CMK (cell line): ENCODE data around the gene TMEM170B.

Experiments used
- DNase-seq: peaks from one replicate; pipeline ENCODE4 v3.0.0-alpha.2; 2010; ENCODE audit warnings: low read depth

Gene TMEM170B

DNA sequence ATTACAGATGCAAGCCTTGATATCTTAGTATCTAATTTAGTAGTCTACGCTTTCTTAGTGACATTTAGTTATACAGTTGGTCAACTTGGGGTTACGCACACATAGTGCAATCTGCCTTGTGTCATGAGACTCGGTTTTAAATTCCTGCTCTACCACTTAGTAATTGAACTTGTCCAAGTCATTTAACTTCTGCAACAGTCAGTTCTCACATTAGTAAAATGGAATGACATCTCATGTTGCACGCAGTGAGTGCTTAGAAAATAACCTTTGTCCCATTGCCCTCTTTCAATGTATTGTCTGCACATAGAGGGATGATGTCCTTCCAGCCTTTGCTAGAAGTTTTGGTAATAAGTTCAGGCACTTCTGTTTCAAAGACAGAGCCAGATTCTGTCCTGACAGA, 48.6 kb downstream of the TMEM170B start:
- DNase-seq = no peak

- DNase-seq = no peak
These were observed 49.0 kb downstream of the TMEM170B start for GRCh38 chr6:11586536-11586935.

DNA sequence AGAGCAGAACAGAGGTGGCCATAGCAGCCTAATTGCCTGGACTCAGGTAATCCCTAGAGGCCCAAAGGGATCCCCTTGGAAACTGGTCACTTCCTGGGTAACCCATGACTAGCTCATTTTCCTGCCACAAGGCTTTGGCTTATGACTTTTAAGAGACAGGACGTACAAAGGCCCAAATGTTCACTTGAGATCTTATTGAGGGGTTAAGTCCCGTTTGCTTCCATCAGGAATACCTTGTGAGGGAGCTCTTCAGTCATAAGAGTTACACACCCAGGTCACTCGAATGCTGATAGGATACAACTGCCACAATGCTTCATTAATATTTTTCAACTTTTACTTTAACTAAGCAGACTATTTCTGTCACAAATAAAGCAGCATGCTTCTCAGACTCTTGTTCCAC, 51.7 kb downstream of the TMEM170B start:
- DNase-seq = no peak

GRCh38 chr6:11592294-11592906, 54.9 kb downstream of the TMEM170B start:
- DNase-seq = no peak

- no peak for DNase-seq
These were observed 55.5 kb downstream of the TMEM170B start for GRCh38 chr6:11593096-11593495.

DNA sequence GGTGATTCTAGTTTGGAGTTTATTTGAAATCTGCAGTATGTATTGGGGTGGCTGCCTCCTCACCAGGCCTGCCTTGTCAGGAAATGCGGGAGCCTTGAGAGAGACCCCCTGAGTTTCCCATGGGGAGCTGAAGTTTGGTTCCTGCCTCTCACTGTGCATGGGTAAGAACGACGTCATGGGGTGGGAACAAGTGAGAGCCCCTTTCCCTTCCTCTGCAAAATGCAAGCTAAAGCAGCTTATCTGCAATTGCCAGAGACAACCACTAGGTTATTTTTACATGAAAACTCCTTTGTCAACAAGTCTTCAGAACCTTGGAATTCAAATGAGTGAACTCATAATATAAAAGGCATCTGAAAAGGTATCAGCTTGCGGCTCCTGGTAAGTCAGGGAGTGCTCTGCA, 58.4 kb downstream of the TMEM170B start:
- DNase-seq = peak; percentile 8

DNA sequence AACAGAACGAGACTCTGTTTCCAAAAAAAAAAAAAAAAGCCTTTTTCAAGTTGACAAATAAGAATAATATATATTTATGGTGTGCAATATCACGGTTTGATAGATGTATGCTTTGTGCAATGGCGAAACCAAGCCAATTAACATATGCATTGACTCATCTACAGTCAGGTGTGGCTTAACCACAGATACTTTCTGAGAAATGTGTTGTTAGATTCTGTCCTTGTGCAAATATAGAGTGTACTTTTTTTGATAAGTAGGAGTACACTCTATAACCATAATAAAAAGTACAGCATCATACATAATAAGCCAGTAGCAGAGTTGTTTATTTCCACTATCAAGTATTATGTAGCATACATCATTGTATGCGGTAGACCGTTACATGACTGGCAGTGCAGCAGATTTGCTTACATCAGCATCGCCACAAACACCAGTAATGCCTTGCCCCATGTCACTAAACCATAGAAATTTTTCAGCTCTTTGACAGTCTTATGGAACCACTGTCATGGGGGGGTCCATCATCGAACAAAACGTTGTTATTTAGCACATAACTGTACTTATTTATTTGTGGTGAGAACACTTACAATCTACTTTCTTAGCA, 59.2 kb downstream of the TMEM170B start:
- no peak for DNase-seq

GRCh38 chr6:11598687-11599086, 61.1 kb downstream of the TMEM170B start:
- DNase-seq = no peak

- DNase-seq = no peak
These were observed 62.7 kb downstream of the TMEM170B start for GRCh38 chr6:11600251-11600650.

DNA sequence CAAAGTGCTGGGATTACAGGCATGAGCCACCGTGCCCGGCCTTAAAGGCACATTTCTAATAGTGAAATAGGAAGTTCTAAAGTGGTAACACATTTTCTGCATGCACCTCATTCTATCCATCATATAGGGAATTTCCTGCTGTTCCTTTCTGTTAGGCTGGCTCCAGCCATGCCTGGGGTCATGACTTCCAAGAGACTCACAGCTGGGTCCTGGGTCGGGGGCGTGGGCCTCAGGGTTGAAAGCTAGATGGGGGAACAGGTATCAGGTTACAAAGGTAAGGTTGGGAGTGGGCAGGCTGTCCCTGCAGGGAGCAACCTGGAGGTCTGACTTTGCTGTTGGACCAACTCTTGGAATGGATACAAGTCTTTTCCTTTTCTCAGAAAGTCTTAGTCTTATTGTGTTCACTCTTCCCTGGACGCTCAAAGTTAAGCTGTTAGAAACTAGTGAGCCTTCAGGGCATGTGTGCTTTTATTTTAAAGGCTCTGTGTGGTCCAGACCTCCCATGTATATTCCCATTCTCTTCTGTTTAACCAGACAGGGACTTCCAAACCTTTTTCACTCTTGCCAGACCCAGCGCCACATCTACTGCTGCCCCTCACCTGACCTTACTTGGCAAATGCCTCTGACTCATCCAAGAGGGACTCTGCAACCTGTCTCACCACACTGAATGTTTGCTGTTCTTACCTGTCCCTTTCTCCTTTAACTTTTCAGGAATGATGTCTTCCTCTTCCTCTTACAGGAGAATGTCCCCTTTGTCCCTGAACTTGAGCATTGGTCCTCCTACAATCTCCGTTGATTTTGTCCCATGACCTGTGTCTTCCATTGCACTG, 64.4 kb downstream of the TMEM170B start:
- DNase-seq = no peak

GRCh38 chr6:11604215-11604614, 66.7 kb downstream of the TMEM170B start:
- peak; percentile 9 for DNase-seq

GRCh38 chr6:11604836-11605506, 67.4 kb downstream of the TMEM170B start:
- DNase-seq = no peak

DNA sequence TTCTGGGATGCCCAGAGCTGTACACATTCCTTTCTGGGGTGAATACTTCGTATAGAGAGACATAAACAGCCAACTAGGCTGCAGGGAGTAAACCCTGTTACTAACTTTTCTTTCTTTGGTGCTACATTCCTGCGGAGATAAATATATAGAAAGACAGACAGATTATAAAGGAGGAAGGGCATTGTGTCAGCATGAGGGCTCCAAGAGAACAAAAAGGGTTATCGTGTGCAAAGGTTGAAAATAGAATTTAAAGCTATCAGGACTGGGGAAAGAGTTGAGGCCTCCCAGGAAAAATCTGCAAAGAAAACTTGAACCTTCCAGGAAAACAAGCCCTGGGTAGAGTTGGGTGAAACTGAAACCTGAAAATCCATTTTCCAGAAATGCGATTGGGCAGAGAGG, 68.0 kb downstream of the TMEM170B start:
- no peak for DNase-seq

DNA sequence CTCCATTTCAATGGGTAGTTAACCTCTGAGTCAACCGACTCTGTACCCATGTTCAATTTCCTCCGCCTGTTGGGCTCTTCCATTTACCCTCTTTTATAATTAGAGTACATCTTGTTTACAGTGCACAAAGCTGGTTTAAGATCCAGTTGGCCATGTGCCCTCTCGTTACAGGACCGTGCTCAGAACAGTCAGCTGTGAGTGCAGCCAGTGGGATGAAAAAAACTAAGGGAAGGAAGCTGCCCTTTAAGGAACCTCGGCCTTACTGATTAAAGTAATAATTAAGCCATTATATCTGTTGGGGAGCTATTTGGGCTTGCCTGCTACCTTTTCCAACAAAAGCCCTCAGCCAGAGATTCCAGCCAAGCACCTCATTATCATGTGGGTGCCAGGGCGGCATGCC, 68.8 kb downstream of the TMEM170B start:
- DNase-seq = no peak

DNA sequence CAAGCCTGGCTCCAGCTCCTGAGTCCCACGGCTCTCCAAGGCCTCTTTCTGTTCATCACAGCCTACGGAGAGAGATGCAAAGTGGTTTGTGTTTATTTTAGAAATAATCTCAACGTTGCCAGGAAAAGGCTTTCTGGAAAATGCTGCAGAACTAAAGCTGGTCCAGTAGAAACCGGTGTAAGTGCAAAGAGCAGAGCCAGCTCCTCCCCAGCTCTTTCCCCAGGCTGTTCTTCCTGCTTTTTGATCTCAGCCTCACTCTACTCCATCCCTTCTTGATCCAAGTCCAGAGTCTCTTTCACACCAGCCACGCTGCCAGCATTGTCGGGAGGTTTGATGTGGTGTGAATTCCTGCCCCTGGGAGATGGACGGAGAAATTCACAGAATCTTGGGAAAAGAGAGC, 69.8 kb downstream of the TMEM170B start:
- no peak for DNase-seq

DNA sequence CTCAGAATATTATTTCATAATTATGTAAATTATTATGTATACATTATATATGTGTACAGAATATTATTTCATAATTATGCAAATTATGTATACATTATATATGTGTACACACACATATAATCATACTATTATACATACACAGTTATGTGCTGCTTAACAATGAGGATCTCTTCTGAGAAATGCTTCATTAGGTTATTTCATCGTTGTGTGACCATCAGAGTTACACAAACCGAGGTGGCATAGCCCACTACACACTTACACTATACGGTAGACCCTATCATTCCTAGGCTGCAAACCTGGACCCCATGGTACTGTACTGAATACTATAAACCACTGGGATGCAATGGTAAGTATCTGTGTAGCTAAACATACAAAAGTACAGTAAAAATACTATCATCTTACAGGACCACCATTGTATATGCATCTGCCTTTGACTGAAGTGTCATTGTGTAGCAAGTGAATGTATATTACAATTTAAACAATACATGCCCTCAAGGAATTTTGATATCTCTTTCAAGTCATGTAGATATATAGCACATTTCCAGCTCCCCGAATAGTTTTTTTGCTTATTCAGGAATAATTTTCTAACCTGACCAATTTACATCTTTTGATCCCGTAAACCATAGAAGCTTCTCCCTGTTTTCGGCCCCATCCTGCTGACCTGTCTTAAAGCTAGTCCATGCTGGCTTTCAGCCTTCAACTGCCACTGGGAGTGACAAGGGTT, 71.2 kb downstream of the TMEM170B start:
- no peak for DNase-seq

DNA sequence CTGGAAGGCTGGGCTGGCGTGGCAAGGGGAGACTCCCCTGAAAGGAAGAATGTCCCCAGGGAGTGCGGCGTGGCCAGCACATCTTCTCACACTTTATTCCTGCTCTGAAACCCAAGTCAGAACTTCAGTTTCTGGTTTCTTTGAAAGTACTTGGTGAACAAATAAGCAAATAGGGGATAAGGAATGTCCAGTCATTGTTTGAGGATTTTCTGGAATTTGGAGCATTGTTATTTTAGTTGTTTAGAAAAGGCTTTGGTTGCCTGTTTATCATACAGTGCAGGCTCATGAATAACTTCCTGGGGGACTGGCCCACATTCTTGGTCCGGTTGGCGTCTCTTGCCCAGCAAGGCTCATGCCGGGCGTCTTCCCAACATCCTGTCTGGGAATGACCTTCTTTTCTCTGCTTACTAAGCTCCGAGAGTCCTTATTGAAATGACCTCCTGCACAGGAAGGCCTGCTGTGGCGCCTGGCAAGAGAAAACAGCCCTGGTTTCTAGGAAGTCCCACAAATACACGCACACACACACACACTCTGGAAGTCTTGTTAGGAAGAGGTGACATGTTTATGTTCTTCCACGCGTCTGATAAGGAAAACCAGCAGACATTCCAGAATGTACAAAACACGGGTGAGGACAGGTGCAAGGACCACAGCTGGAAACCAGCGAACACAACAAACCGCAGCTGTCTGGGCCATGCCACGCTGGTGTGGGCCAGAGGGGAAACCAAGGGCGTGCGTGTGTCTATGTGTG, 71.9 kb downstream of the TMEM170B start:
- no peak for DNase-seq

GRCh38 chr6:11613336-11613735, 75.8 kb downstream of the TMEM170B start:
- no peak for DNase-seq

DNA sequence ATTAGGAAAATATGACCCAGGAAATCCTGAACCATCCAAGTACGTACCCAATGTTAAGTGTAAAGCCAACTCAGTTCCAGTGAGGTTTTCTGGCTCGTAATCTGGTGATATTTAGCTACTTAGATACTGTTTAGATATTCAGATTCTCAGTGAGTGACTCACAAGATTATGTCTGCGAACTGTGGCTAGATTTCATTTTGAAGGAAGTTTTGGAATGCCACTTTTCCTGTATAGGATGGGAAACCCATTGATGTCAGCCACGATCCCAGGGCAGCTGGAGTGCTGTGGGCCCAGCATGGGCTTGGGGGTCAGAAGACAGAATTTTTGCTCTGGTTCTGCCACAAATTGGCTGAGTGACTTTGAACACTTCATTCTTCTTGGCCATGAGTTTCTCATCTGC, 76.3 kb downstream of the TMEM170B start:
- DNase-seq = no peak

DNA sequence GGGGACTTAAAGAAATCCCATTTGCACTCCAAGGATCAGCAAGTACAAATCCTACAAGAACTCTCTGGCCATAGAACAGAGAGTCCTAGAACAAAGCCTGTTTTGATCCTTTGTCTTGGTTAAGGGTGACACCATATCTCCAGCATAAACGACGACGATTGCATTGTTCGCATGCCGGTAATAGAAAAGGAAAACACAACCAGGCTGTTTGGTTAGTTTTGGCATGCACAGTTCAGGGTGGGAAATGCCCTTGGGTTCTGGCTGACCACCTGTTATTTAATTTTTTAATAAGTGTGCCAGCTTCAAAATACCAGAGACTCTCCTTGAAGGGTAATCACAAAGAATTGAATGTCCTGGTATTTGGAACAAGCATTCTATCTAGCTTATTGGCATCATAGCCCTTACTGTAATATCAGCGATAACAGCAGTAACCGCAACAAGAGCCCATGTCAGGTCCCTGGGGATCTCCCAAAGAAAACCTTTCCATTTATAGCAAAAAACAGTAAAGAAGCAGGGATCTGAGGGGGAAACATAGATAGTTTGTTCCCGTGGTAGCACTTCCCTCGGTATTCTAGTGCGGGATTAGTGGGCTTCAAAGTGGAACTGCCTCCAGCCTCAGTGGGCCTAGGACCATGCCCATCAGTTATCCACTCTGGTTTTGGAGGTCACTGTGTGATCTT, 77.1 kb downstream of the TMEM170B start:
- no peak for DNase-seq

- DNase-seq = no peak
These were observed 77.7 kb downstream of the TMEM170B start for GRCh38 chr6:11615214-11615602.
